ENCODE results near the gene SEPTIN1.
A peak's percentile ranks its signal among the peaks of the same experiment; 100 is the strongest.

SEPTIN1 gene

GRCh38 chr16:30377812-30378235, 4.5 kb downstream of the SEPTIN1 start:
- peak; percentile 15; the same call in 1 of the 2 replicates for TF ChIP-seq MYC (IDR thresholded peaks at IDR 0.05; ENCODE audit: low read depth, low read length)
- peak; percentile 69 for TF ChIP-seq POLR2A (IDR thresholded peaks at IDR 0.05; ENCODE audit: extremely low read depth, insufficient read length)
- TF ChIP-seq MAX (IDR thresholded peaks at IDR 0.05; ENCODE audit: low read depth, low read length): no peak; the same call in 1 of the 2 replicates
- no peak for TF ChIP-seq CTCF (IDR thresholded peaks at IDR 0.05; ENCODE audit: low read depth, low read length)
- peak; percentile 97 for DNase-seq (ENCODE audit: low read depth)
- H3K4me3 ChIP-seq (ENCODE audit: low read depth, low read length): peak overlapping the region; percentile 55

GRCh38 chr16:30377050-30377811, 5.1 kb downstream of the SEPTIN1 start:
- 0 out of 2 replicates have a peak, but pooled peaks have one; percentile 87 for TF ChIP-seq MAX (IDR thresholded peaks at IDR 0.05; ENCODE audit: low read depth, low read length)
- TF ChIP-seq CTCF (IDR thresholded peaks at IDR 0.05; ENCODE audit: low read depth, low read length): no peak
- no peak for TF ChIP-seq POLR2A (IDR thresholded peaks at IDR 0.05; ENCODE audit: extremely low read depth, insufficient read length)
- peak; percentile 77; the same call in 1 of the 2 replicates for TF ChIP-seq MYC (IDR thresholded peaks at IDR 0.05; ENCODE audit: low read depth, low read length)
- H3K4me3 ChIP-seq (ENCODE audit: low read depth, low read length): peak overlapping the region; percentile 55
- no peak for DNase-seq (ENCODE audit: low read depth)

GRCh38 chr16:30376461-30376902, 5.9 kb downstream of the SEPTIN1 start:
- no peak for TF ChIP-seq POLR2A (IDR thresholded peaks at IDR 0.05; ENCODE audit: extremely low read depth, insufficient read length)
- TF ChIP-seq MYC (IDR thresholded peaks at IDR 0.05; ENCODE audit: low read depth, low read length): no peak
- TF ChIP-seq CTCF (IDR thresholded peaks at IDR 0.05; ENCODE audit: low read depth, low read length): no peak
- no peak for DNase-seq (ENCODE audit: low read depth)
- no peak overlapping the region for H3K4me3 ChIP-seq (ENCODE audit: low read depth, low read length)

GRCh38 chr16:30375864-30376263, 6.5 kb downstream of the SEPTIN1 start:
- no peak overlapping the region for H3K4me3 ChIP-seq (ENCODE audit: low read depth, low read length)
- DNase-seq (ENCODE audit: low read depth): no peak
- TF ChIP-seq CTCF (IDR thresholded peaks at IDR 0.05; ENCODE audit: low read depth, low read length): no peak
- no peak for TF ChIP-seq POLR2A (IDR thresholded peaks at IDR 0.05; ENCODE audit: extremely low read depth, insufficient read length)
- TF ChIP-seq MAX (IDR thresholded peaks at IDR 0.05; ENCODE audit: low read depth, low read length): no peak
- TF ChIP-seq MYC (IDR thresholded peaks at IDR 0.05; ENCODE audit: low read depth, low read length): no peak

GRCh38 chr16:30374538-30374937, 7.8 kb downstream of the SEPTIN1 start, which contains the start of gene MYL11:
Gene MYL11, plus strand, starts transcription at chr16:30374802. Its CDS starts 56 bp downstream, at chr16:30374858.
- no peak for TF ChIP-seq CTCF (IDR thresholded peaks at IDR 0.05; ENCODE audit: low read depth, low read length)
- TF ChIP-seq MYC (IDR thresholded peaks at IDR 0.05; ENCODE audit: low read depth, low read length): no peak
- TF ChIP-seq POLR2A (IDR thresholded peaks at IDR 0.05; ENCODE audit: extremely low read depth, insufficient read length): no peak
- no peak for TF ChIP-seq MAX (IDR thresholded peaks at IDR 0.05; ENCODE audit: low read depth, low read length)
- no peak within 1 kb of the TSS for H3K4me3 ChIP-seq (ENCODE audit: low read depth, low read length)
- no peak for DNase-seq (ENCODE audit: low read depth)
